Measurements from ENCODE around the gene FN1.

GRCh38 chr2:215361876-215362561 is 73.8 kb downstream of the FN1 start:
- TF ChIP-seq CTCF (IDR thresholded peaks at IDR 0.05) (no peak), NFE2L2 (conservative IDR thresholded peaks at IDR 0.05; ENCODE audit: low read length) (no peak), CHD4 (IDR thresholded peaks at IDR 0.05; ENCODE audit: borderline replicate concordance) (no peak), BHLHE40 (IDR thresholded peaks at IDR 0.05; ENCODE audit: low read depth, low read length) (no peak), POLR2A (IDR thresholded peaks at IDR 0.05; ENCODE audit: low read length) (no peak), RCOR1 (IDR thresholded peaks at IDR 0.05; ENCODE audit: low read depth, low read length) (no peak)

Data from A549 (cell line).